H1 (cell line): ENCODE results near the gene SSMEM1. TPM values are rescaled to one million over a fixed set of nuclear protein-coding genes. Genes with fewer than 3 reads are reported as not detected.

ENCODE experiments used
- EP300 ChIP-seq, 2 experiments: IDR thresholded peaks; 1 replicate in 1 of 2; 2 replicates in 1 of 2; pipeline ENCODE4 v1.6.1; 2011 to 2012; ENCODE audit warnings: low read depth in 2 of 2, low read length in 2 of 2, mild to moderate bottlenecking in 2 of 2, borderline replicate concordance in 1 of 2, inconsistent platforms in 1 of 2, moderate library complexity in 1 of 2
- GTF2F1 ChIP-seq: IDR thresholded peaks from 2 replicates; pipeline ENCODE4 v1.6.1; 2012; ENCODE audit warnings: low read depth, low read length, improper control_type of control experiment, borderline replicate concordance
- RAD21 ChIP-seq, 2 experiments: IDR thresholded peaks in 1 of 2; conservative IDR thresholded peaks in 1 of 2; 2 replicates each; pipeline ENCODE4 v1.6.1; 2011; ENCODE audit warnings: low read depth in 2 of 2, low read length in 2 of 2, improper control_type of control experiment in 1 of 2, inconsistent platforms in 1 of 2, mild to moderate bottlenecking in 1 of 2, moderate library complexity in 1 of 2
- RFX5 ChIP-seq: IDR thresholded peaks from 2 replicates; pipeline ENCODE4 v1.6.1; 2011; ENCODE audit warnings: low read depth, low read length, improper control_type of control experiment, borderline replicate concordance
- SAP30 ChIP-seq: fragments of 300-600 bp; sonication (generic); IDR thresholded peaks from 2 replicates; pipeline ENCODE4 v1.7.1; 2012; ENCODE audit warnings: low read length, moderate library complexity, mild to moderate bottlenecking, inconsistent platforms; ENCODE audit not compliant: insufficient read depth, insufficient replicate concordance
- SIN3A ChIP-seq, 2 experiments: IDR thresholded peaks in 1 of 2; conservative IDR thresholded peaks in 1 of 2; 2 replicates each; pipeline ENCODE4 v1.6.1; 2011 to 2012; ENCODE audit warnings: low read length in 2 of 2, improper control_type of control experiment in 1 of 2, low read depth in 1 of 2, mild to moderate bottlenecking in 1 of 2
- SRF ChIP-seq: IDR thresholded peaks from 2 replicates; pipeline ENCODE4 v1.6.1; 2011; ENCODE audit warnings: mild to moderate bottlenecking, low read depth, low read length, moderate library complexity
- TBP ChIP-seq: IDR thresholded peaks from 2 replicates; pipeline ENCODE4 v1.6.1; 2011; ENCODE audit warnings: low read depth, low read length, improper control_type of control experiment
- TEAD4 ChIP-seq: IDR thresholded peaks from 2 replicates; pipeline ENCODE4 v1.6.1; 2012; ENCODE audit warnings: low read depth, low read length, inconsistent platforms, mixed read lengths
- polyA plus RNA-seq, 7 experiments: library from polyadenylated mRNA; depleted of rRNA in 3 of 7; stranded (reverse) in 5 of 7; unstranded in 2 of 7; fragments of >200 nt in 5 of 7; fragments of 200-250 nt in 2 of 7; gene quantifications; 1 replicate in 5 of 7; 2 replicates in 1 of 7; 4 replicates in 1 of 7; pipeline versions ENCODE4 v1.2.1 to v1.2.3, GENCODE V29; 2011 to 2013; ENCODE audit warnings: missing spikeins in 2 of 7, mixed read lengths in 2 of 7
- total RNA-seq: library from RNA; stranded (reverse); fragmentation: NEBNext Ultra II Directional; extraction: Animal tissue kit (Norgen Biotek cat#: 25700); gene quantifications from 2 replicates; pipeline ENCODE4 v1.2.1, GENCODE V29; 2021
- TF ChIP-seq, protein P1 (sequence below): fragments of 300-600 bp; sonication (generic); IDR thresholded peaks from 2 replicates; pipeline ENCODE4 v1.7.1; 2012; ENCODE audit warnings: low read length, moderate library complexity, mild to moderate bottlenecking, inconsistent platforms; ENCODE audit not compliant: insufficient replicate concordance

The SSMEM1 gene
- total and polyA plus RNA-seq, 2 of the 8 experiments (the other 6 are each of a cell fraction or from before 2014, with no cell fraction given), result not detected

DNA sequence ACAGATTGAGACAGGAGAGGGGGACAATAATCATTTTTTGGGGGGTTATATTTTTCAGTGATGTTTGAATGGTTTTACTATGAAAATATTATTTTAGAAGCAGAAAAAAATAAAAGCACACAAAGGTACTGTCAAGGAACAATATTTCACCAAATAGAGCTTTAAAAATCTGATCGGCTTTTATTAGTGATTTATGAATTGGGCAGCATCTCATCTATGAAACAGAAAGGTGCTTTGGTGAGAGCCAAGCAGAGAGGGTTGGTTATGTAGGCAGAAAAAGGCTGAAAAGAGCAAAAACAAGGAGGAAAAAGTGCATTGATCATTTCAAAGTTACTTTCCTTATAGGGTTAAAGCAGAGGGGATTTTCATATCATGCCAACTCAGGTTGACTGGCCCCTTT lies 32.6 kb downstream of the SSMEM1 start (continued):
- TF ChIP-seq, protein P1, sequence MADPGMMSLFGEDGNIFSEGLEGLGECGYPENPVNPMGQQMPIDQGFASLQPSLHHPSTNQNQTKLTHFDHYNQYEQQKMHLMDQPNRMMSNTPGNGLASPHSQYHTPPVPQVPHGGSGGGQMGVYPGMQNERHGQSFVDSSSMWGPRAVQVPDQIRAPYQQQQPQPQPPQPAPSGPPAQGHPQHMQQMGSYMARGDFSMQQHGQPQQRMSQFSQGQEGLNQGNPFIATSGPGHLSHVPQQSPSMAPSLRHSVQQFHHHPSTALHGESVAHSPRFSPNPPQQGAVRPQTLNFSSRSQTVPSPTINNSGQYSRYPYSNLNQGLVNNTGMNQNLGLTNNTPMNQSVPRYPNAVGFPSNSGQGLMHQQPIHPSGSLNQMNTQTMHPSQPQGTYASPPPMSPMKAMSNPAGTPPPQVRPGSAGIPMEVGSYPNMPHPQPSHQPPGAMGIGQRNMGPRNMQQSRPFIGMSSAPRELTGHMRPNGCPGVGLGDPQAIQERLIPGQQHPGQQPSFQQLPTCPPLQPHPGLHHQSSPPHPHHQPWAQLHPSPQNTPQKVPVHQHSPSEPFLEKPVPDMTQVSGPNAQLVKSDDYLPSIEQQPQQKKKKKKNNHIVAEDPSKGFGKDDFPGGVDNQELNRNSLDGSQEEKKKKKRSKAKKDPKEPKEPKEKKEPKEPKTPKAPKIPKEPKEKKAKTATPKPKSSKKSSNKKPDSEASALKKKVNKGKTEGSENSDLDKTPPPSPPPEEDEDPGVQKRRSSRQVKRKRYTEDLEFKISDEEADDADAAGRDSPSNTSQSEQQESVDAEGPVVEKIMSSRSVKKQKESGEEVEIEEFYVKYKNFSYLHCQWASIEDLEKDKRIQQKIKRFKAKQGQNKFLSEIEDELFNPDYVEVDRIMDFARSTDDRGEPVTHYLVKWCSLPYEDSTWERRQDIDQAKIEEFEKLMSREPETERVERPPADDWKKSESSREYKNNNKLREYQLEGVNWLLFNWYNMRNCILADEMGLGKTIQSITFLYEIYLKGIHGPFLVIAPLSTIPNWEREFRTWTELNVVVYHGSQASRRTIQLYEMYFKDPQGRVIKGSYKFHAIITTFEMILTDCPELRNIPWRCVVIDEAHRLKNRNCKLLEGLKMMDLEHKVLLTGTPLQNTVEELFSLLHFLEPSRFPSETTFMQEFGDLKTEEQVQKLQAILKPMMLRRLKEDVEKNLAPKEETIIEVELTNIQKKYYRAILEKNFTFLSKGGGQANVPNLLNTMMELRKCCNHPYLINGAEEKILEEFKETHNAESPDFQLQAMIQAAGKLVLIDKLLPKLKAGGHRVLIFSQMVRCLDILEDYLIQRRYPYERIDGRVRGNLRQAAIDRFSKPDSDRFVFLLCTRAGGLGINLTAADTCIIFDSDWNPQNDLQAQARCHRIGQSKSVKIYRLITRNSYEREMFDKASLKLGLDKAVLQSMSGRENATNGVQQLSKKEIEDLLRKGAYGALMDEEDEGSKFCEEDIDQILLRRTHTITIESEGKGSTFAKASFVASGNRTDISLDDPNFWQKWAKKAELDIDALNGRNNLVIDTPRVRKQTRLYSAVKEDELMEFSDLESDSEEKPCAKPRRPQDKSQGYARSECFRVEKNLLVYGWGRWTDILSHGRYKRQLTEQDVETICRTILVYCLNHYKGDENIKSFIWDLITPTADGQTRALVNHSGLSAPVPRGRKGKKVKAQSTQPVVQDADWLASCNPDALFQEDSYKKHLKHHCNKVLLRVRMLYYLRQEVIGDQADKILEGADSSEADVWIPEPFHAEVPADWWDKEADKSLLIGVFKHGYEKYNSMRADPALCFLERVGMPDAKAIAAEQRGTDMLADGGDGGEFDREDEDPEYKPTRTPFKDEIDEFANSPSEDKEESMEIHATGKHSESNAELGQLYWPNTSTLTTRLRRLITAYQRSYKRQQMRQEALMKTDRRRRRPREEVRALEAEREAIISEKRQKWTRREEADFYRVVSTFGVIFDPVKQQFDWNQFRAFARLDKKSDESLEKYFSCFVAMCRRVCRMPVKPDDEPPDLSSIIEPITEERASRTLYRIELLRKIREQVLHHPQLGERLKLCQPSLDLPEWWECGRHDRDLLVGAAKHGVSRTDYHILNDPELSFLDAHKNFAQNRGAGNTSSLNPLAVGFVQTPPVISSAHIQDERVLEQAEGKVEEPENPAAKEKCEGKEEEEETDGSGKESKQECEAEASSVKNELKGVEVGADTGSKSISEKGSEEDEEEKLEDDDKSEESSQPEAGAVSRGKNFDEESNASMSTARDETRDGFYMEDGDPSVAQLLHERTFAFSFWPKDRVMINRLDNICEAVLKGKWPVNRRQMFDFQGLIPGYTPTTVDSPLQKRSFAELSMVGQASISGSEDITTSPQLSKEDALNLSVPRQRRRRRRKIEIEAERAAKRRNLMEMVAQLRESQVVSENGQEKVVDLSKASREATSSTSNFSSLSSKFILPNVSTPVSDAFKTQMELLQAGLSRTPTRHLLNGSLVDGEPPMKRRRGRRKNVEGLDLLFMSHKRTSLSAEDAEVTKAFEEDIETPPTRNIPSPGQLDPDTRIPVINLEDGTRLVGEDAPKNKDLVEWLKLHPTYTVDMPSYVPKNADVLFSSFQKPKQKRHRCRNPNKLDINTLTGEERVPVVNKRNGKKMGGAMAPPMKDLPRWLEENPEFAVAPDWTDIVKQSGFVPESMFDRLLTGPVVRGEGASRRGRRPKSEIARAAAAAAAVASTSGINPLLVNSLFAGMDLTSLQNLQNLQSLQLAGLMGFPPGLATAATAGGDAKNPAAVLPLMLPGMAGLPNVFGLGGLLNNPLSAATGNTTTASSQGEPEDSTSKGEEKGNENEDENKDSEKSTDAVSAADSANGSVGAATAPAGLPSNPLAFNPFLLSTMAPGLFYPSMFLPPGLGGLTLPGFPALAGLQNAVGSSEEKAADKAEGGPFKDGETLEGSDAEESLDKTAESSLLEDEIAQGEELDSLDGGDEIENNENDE, result no peak
- TF ChIP-seq TEAD4 (no peak), EP300 (IDR thresholded peaks at IDR 0.05; ENCODE audit: borderline replicate concordance in 1 of 2, low read depth in 2 of 2, low read length in 2 of 2) (no peak), RFX5 (no peak), SIN3A (conservative IDR thresholded peaks at IDR 0.05 in 1 of 2, IDR thresholded peaks at IDR 0.05 in 1 of 2; ENCODE audit: low read depth in 1 of 2, low read length in 2 of 2) (no peak), TBP (no peak), SAP30 (no peak), RAD21 (IDR thresholded peaks at IDR 0.05 in 1 of 2, conservative IDR thresholded peaks at IDR 0.05 in 1 of 2; ENCODE audit: low read depth in 2 of 2, low read length in 2 of 2) (no peak), GTF2F1 (no peak), SRF (no peak)
- TF ChIP-seq, all 59 proteins: peak for 0
